Measurements from ENCODE around the gene EEF1AKMT3.

Gene EEF1AKMT3

GRCh38 chr12:57763881-57764661 lies 8.3 kb upstream of the EEF1AKMT3 start:
- DNase-seq (ENCODE audit: low spot score): no peak
- Histone ChIP-seq H2BK120ac (ENCODE audit: low read depth, low read length) (no peak overlapping the region), H3K18ac (ENCODE audit: low read length) (no peak overlapping the region), H2BK15ac (ENCODE audit: low read length) (no peak overlapping the region), H3K14ac (ENCODE audit: low read length) (no peak overlapping the region), H3K79me1 (ENCODE audit: low read depth, low read length) (no peaks in the 10 kb centered on the region), H3K36me3 (replicated peaks in 1 of 2; ENCODE audit: control insufficient read depth in 2 of 2, insufficient read depth in 2 of 2, low read length in 2 of 2) (peaks cover 6 to 69% of the 10 kb centered on the region in 2 donors), H3K23ac (ENCODE audit: low read depth, low read length, poor library complexity) (no peak overlapping the region), H3K4ac (ENCODE audit: low read length) (no peak overlapping the region), H3K27ac (replicated peaks; ENCODE audit: low read length) (no peak overlapping the region), H2AK5ac (ENCODE audit: low read depth, low read length) (no peak overlapping the region), H3K4me2 (ENCODE audit: insufficient read depth, low read length, poor library complexity, severe bottlenecking) (no peak overlapping the region), H2AFZ (ENCODE audit: low read length) (no peak overlapping the region), H3K9me3 (replicated peaks in 1 of 2; ENCODE audit: control insufficient read depth in 2 of 2, insufficient read depth in 1 of 2, low read depth in 1 of 2, low read length in 2 of 2) (no peaks in the 10 kb centered on the region), H3K4me3 (ENCODE audit: low read length in 2 of 2) (no peak overlapping the region), H2BK12ac (ENCODE audit: low read length) (no peak overlapping the region), H4K8ac (ENCODE audit: low read depth, low read length) (no peak overlapping the region), H3K9ac (ENCODE audit: low read depth, low read length, poor library complexity) (no peak overlapping the region), H2BK5ac (ENCODE audit: low read length) (no peak overlapping the region), H3K27me3 (ENCODE audit: control insufficient read depth in 3 of 3, insufficient read depth in 3 of 3, low read depth in 1 of 3, low read length in 3 of 3) (peaks cover 0 to 49% (median 22%) of the 10 kb centered on the region in 3 experiments), H3K4me1 (ENCODE audit: control insufficient read depth in 2 of 2, insufficient read depth in 1 of 2, low read depth in 1 of 2, low read length in 2 of 2) (peaks cover 0 to 13% of the 10 kb centered on the region in 2 donors), H4K91ac (ENCODE audit: low read depth, low read length, poor library complexity) (no peak overlapping the region)
- no CpG with 5 or more reads among the region's 6 CpGs for WGBS, 2 donors (ENCODE audit: extremely low coverage in 2 of 2, insufficient read length in 2 of 2, insufficient replicate concordance in 1 of 2)

- Histone ChIP-seq H3K14ac (ENCODE audit: low read length) (no peak overlapping the region), H2BK5ac (ENCODE audit: low read length) (no peak overlapping the region), H3K36me3 (replicated peaks in 1 of 2; ENCODE audit: control insufficient read depth in 2 of 2, insufficient read depth in 2 of 2, low read length in 2 of 2) (peaks cover 8 to 69% of the 10 kb centered on the region in 2 donors), H3K4me2 (ENCODE audit: insufficient read depth, low read length, poor library complexity, severe bottlenecking) (no peak overlapping the region), H3K4me3 (ENCODE audit: low read length in 2 of 2) (no peak overlapping the region), H3K9me3 (replicated peaks in 1 of 2; ENCODE audit: control insufficient read depth in 2 of 2, insufficient read depth in 1 of 2, low read depth in 1 of 2, low read length in 2 of 2) (no peaks in the 10 kb centered on the region), H3K23ac (ENCODE audit: low read depth, low read length, poor library complexity) (peak overlapping the region; percentile 77), H2BK15ac (ENCODE audit: low read length) (no peak overlapping the region), H3K18ac (ENCODE audit: low read length) (no peak overlapping the region), H3K27me3 (ENCODE audit: control insufficient read depth in 3 of 3, insufficient read depth in 3 of 3, low read depth in 1 of 3, low read length in 3 of 3) (peaks cover 0 to 49% (median 22%) of the 10 kb centered on the region in 3 experiments), H2AK5ac (ENCODE audit: low read depth, low read length) (peak overlapping the region; percentile 31), H4K91ac (ENCODE audit: low read depth, low read length, poor library complexity) (no peak overlapping the region), H3K27ac (replicated peaks; ENCODE audit: low read length) (no peak overlapping the region), H2BK120ac (ENCODE audit: low read depth, low read length) (no peak overlapping the region), H3K79me1 (ENCODE audit: low read depth, low read length) (no peaks in the 10 kb centered on the region), H4K8ac (ENCODE audit: low read depth, low read length) (no peak overlapping the region), H2BK12ac (ENCODE audit: low read length) (no peak overlapping the region), H3K4me1 (ENCODE audit: control insufficient read depth in 2 of 2, insufficient read depth in 1 of 2, low read depth in 1 of 2, low read length in 2 of 2) (peaks cover 0 to 13% of the 10 kb centered on the region in 2 donors), H2AFZ (ENCODE audit: low read length) (no peak overlapping the region), H3K9ac (ENCODE audit: low read depth, low read length, poor library complexity) (peak overlapping the region; percentile 17), H3K4ac (ENCODE audit: low read length) (no peak overlapping the region)
- DNase-seq (ENCODE audit: low spot score): no peak
- WGBS, 2 donors (ENCODE audit: extremely low coverage in 2 of 2, insufficient read length in 2 of 2, insufficient replicate concordance in 1 of 2): no CpG with 5 or more reads among the region's 17 CpGs
Measured at GRCh38 chr12:57764662-57765002, 7.8 kb upstream of the EEF1AKMT3 start.

- Histone ChIP-seq H2AK5ac (ENCODE audit: low read depth, low read length) (peak overlapping the region; percentile 31), H3K14ac (ENCODE audit: low read length) (no peak overlapping the region), H3K4me1 (ENCODE audit: control insufficient read depth in 2 of 2, insufficient read depth in 1 of 2, low read depth in 1 of 2, low read length in 2 of 2) (peaks cover 0 to 13% of the 10 kb centered on the region in 2 donors), H3K27ac (replicated peaks; ENCODE audit: low read length) (no peak overlapping the region), H3K27me3 (ENCODE audit: control insufficient read depth in 3 of 3, insufficient read depth in 3 of 3, low read depth in 1 of 3, low read length in 3 of 3) (peaks cover 0 to 49% (median 22%) of the 10 kb centered on the region in 3 experiments), H3K9me3 (replicated peaks in 1 of 2; ENCODE audit: control insufficient read depth in 2 of 2, insufficient read depth in 1 of 2, low read depth in 1 of 2, low read length in 2 of 2) (no peaks in the 10 kb centered on the region), H4K8ac (ENCODE audit: low read depth, low read length) (no peak overlapping the region), H3K79me1 (ENCODE audit: low read depth, low read length) (no peaks in the 10 kb centered on the region), H2BK5ac (ENCODE audit: low read length) (no peak overlapping the region), H3K36me3 (replicated peaks in 1 of 2; ENCODE audit: control insufficient read depth in 2 of 2, insufficient read depth in 2 of 2, low read length in 2 of 2) (peaks cover 10 to 69% of the 10 kb centered on the region in 2 donors), H3K4me2 (ENCODE audit: insufficient read depth, low read length, poor library complexity, severe bottlenecking) (peak overlapping the region; percentile 53), H3K18ac (ENCODE audit: low read length) (peak overlapping the region; percentile 49), H3K4ac (ENCODE audit: low read length) (no peak overlapping the region), H3K4me3 (ENCODE audit: low read length in 2 of 2) (peak overlapping the region in 1 of 2 donors; percentile 53), H2BK15ac (ENCODE audit: low read length) (no peak overlapping the region), H2BK12ac (ENCODE audit: low read length) (no peak overlapping the region), H2AFZ (ENCODE audit: low read length) (no peak overlapping the region), H3K9ac (ENCODE audit: low read depth, low read length, poor library complexity) (peak overlapping the region; percentile 17), H2BK120ac (ENCODE audit: low read depth, low read length) (no peak overlapping the region), H3K23ac (ENCODE audit: low read depth, low read length, poor library complexity) (peak overlapping the region; percentile 87), H4K91ac (ENCODE audit: low read depth, low read length, poor library complexity) (no peak overlapping the region)
- no CpG with 5 or more reads among the region's 60 CpGs for WGBS, 2 donors (ENCODE audit: extremely low coverage in 2 of 2, insufficient read length in 2 of 2, insufficient replicate concordance in 1 of 2)
- DNase-seq (ENCODE audit: low spot score): no peak
Measured at GRCh38 chr12:57765003-57765697, 7.3 kb upstream of the EEF1AKMT3 start.
